ENCODE data around the gene EFL1.

Gene EFL1

DNA sequence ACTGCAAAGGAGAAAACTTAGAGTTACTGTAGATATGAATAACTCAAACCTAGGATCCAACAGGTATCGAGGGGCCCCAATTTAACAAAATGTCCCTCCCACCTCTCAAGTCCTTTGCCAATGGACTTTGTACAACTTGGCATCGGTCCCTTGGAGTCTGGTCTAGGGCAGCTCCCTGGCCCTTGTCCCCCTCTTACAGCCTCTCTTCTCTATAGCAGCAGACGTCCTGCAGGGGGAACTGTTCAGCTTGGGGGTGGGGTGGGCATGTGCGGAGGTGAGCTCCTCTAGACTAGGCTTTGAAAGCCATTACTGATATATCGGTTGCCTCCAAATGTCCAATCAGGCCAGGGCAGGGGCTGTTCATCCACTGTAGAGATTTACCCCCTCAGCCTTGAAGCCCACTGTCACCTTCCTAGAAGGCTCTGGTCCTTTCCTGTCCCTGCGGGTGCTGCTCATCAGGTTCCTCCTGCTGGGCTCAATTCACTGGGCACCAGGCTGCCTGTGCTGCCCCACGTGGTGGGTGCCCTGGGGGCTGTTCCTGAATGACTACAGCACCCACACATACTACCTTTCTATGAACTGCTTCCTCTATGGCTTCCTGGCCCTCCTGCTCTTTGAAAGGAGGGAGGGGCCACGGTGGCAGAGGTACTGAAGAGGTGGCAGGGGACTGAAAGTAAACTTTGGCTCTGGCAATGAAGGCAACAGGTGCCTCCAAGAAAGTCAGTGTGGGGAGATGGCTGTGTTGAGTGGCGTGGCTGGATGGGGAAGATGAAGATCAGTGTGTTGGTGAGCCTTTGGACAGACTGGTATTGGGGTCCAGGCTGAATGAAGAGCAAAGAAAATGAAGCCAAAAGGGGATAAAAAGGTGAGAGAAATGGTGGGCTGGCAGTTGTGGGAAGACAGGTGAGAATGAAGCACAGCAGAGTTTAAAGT is 137.9 kb downstream of the EFL1 start:
- TF ChIP-seq CTCF (IDR thresholded peaks at IDR 0.05; ENCODE audit: low read length) (peak; percentile 19; the same call in 1 of the 2 replicates), EZH2 (IDR thresholded peaks at IDR 0.05; ENCODE audit: borderline replicate concordance, low read length) (no peak)
- Histone ChIP-seq H3F3A (ENCODE audit: insufficient read depth, low read length) (no peaks in the 10 kb centered on the region), H2AFZ (ENCODE audit: low read length) (no peak overlapping the region), H3K9me2 (ENCODE audit: low read depth, low read length) (no peaks in the 10 kb centered on the region), H3K9me3 (ENCODE audit: low read length) (no peaks in the 10 kb centered on the region), H3K9ac (ENCODE audit: low read length) (no peak overlapping the region), H4K20me1 (ENCODE audit: insufficient read depth, low read length) (no peaks in the 10 kb centered on the region), H3K36me3 (ENCODE audit: insufficient read depth, low read length) (0 out of 2 replicates have a peak, but pooled peaks cover under 1% of the 10 kb centered on the region), H3K79me2 (ENCODE audit: insufficient read depth, low read length) (no peaks in the 10 kb centered on the region), H3K27me3 (ENCODE audit: insufficient read depth, low read length) (no peaks in the 10 kb centered on the region), H3K27ac (ENCODE audit: low read depth, low read length, poor library complexity, severe bottlenecking) (no peak overlapping the region), H3K4me2 (ENCODE audit: low read length) (no peak overlapping the region), H3K4me1 (ENCODE audit: insufficient read depth, low read length, severe bottlenecking) (no peaks in the 10 kb centered on the region), H3K4me3 (ENCODE audit: low read depth, low read length, poor library complexity, severe bottlenecking) (no peak overlapping the region)

- no peak overlapping the region for H3K4me2 ChIP-seq (ENCODE audit: low read length)
- H3K9me3 ChIP-seq (ENCODE audit: low read length): no peaks in the 10 kb centered on the region
- H3K27me3 ChIP-seq (ENCODE audit: insufficient read depth, low read length): no peaks in the 10 kb centered on the region
- H3K4me1 ChIP-seq (ENCODE audit: insufficient read depth, low read length, severe bottlenecking): no peaks in the 10 kb centered on the region
- TF ChIP-seq CTCF (IDR thresholded peaks at IDR 0.05; ENCODE audit: low read length) (no peak), EZH2 (IDR thresholded peaks at IDR 0.05; ENCODE audit: borderline replicate concordance, low read length) (no peak)
- no peaks in the 10 kb centered on the region for H3K36me3 ChIP-seq (ENCODE audit: insufficient read depth, low read length)
- no peak overlapping the region for H3K4me3 ChIP-seq (ENCODE audit: low read depth, low read length, poor library complexity, severe bottlenecking)
- H3K9me2 ChIP-seq (ENCODE audit: low read depth, low read length): no peaks in the 10 kb centered on the region
- H3K9ac ChIP-seq (ENCODE audit: low read length): no peak overlapping the region
- no peaks in the 10 kb centered on the region for H3K79me2 ChIP-seq (ENCODE audit: insufficient read depth, low read length)
- no peak overlapping the region for H2AFZ ChIP-seq (ENCODE audit: low read length)
- H4K20me1 ChIP-seq (ENCODE audit: insufficient read depth, low read length): no peaks in the 10 kb centered on the region
- no peak overlapping the region for H3K27ac ChIP-seq (ENCODE audit: low read depth, low read length, poor library complexity, severe bottlenecking)
- H3F3A ChIP-seq (ENCODE audit: insufficient read depth, low read length): no peaks in the 10 kb centered on the region
Measured at GRCh38 chr15:82122746-82123400, 139.7 kb downstream of the EFL1 start.

DNA sequence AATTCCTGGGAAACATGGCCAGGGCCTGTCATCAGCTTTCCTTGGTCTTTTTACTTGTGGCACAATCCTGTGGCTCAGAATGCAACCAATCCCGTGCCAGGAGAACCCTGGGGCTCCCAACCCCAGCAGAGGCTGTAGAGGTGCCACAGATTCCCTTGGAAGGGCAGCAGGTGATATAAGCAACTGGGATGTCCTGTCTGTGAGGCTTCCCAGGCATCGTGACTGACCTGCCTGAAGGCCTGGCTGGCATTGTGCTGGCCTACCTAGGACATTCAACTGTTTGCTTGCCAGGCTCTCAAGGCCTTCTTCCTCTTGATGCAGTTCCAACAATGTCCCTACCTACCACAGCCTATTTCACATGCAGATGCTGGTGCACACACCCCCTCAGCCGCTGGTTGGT is 144.5 kb downstream of the EFL1 start:
- Histone ChIP-seq H3K27ac (ENCODE audit: low read depth, low read length, poor library complexity, severe bottlenecking) (no peak overlapping the region), H3K36me3 (ENCODE audit: insufficient read depth, low read length) (no peaks in the 10 kb centered on the region), H3K4me2 (ENCODE audit: low read length) (no peak overlapping the region), H3K9ac (ENCODE audit: low read length) (no peak overlapping the region), H3K4me1 (ENCODE audit: insufficient read depth, low read length, severe bottlenecking) (no peaks in the 10 kb centered on the region), H4K20me1 (ENCODE audit: insufficient read depth, low read length) (no peaks in the 10 kb centered on the region), H3F3A (ENCODE audit: insufficient read depth, low read length) (no peaks in the 10 kb centered on the region), H2AFZ (ENCODE audit: low read length) (no peak overlapping the region), H3K9me2 (ENCODE audit: low read depth, low read length) (no peaks in the 10 kb centered on the region), H3K4me3 (ENCODE audit: low read depth, low read length, poor library complexity, severe bottlenecking) (no peak overlapping the region), H3K27me3 (ENCODE audit: insufficient read depth, low read length) (no peaks in the 10 kb centered on the region), H3K79me2 (ENCODE audit: insufficient read depth, low read length) (no peaks in the 10 kb centered on the region), H3K9me3 (ENCODE audit: low read length) (no peaks in the 10 kb centered on the region)
- TF ChIP-seq EZH2 (IDR thresholded peaks at IDR 0.05; ENCODE audit: borderline replicate concordance, low read length): no peak
- TF ChIP-seq CTCF (IDR thresholded peaks at IDR 0.05; ENCODE audit: low read length): no peak

Data from OCI-LY1 (cell line).